Measurements from ENCODE around the gene TOX4. TPM values are rescaled to one million over a fixed set of nuclear protein-coding genes. Genes with fewer than 3 reads are reported as not detected.

Gene TOX4
- total RNA-seq (2022; extraction: Qiagen RNA extraction; ENCODE audit: low read depth) = 59.5 to 73.5 TPM (median 68.8 TPM) in 5 replicates

GRCh38 chr14:21476925-21477681, at the start of gene TOX4, which contains the start of gene RAB2B:
Gene TOX4 (plus strand): TSS chr14:21477195. CDS start chr14:21477279, 84 bp downstream.
Gene RAB2B (minus strand): TSS chr14:21476959. CDS start chr14:21476872, 87 bp downstream.

DNA sequence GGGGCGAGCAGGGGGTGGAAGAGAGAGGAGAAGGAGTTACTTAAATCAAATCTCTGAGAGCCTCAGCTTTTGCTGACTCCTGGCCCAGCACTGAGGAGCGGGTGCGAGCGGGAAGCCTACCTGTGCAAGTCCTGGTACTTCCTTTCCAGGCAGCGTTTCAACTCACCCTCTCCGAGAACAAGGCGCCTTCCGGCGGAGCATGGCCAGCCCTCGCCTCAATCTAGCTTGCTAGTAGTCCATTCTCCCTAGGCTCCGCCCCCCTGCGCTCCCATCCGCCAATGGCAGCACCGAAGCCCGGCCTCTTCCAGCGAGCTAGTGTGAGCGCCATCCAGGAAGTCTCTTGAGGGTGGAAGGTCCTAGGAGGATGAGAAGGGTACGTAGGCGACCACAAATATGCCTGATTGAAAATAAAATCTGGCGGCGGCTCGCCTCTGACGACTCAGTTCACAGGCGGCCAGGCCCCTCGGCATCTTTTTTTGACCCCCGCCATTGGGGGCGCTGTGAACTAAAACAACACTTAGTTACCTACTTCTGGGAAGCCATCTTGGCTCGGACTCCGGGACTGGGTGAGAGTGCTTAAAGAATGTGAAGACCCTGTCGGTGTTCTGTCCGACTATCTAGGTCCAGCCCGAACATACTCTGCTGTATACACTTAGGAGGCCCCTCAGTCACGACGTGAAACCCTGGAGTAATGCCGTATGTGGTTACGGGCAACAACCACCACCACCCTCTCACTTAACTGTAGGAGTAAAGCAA, 20.9 kb upstream of the TOX4 start, which contains the start of gene CHD8:
CHD8 (minus strand) TSS at position 212 of the 756 bp plus-strand sequence. CDS start 24,480 bp downstream, outside the sequence.

GRCh38 chr14:21510735-21511657, 34.0 kb downstream of the TOX4 start, which contains the start of gene METTL3:
Gene METTL3 (minus strand): TSS chr14:21511340. CDS start chr14:21511223, 117 bp downstream.

DNA sequence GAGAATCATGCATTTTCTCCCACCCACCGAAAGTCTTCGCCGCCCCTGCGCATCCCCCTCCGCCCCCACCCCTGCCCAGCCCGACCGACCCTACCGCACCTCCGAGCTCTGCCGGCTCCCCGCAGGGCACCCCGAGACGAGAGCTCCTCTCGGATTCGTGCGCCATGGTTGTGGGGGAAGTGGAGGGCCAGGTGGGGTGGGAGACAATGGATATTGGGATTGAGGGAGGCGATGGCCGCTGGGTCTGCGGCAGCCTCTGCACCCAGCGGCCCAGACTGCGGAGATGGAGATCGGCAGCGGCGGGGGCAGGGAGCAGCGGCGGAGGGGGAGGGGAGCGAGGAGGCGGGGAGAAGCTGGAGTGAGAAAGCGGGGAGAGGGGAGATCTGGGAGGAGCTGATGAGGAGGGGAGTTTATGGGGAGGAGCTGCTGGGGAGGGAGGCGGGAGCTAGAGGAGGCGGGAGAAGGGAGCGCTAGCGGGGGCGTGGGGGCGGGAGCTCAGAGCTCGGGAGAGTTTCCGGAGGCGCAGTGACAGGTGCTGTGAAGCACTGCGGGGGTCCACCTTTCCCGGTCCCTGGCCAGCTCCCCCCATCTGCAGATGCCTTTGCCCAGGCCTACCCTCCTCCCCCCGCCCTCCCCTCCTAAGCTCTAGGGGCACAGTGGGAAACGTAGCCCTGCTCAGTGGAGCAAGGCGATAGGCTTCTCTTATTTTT, 49.1 kb downstream of the TOX4 start, which contains the start of gene SALL2:
SALL2 (minus strand) TSS at position 385 of the 710 bp plus-strand sequence; CDS start at position 166, 219 bp downstream.

Other genes starting within 250 kb of the TOX4 start
- 789 to 1,071 TPM (median 851 TPM) in 5 replicates for gene HNRNPC, start 207.8 kb upstream of the TOX4 start, total RNA-seq (2022; extraction: Qiagen RNA extraction; ENCODE audit: low read depth)
- gene RPGRIP1, start 197.1 kb upstream of the TOX4 start, total RNA-seq (2022; extraction: Qiagen RNA extraction; ENCODE audit: low read depth) = 0.21 to 0.51 TPM (median 0.34 TPM) in 5 replicates
- gene SUPT16H, start 93.2 kb upstream of the TOX4 start, total RNA-seq (2022; extraction: Qiagen RNA extraction; ENCODE audit: low read depth) = 103 to 133 TPM (median 108 TPM) in 5 replicates
- 38.5 to 43.6 TPM (median 42.0 TPM) in 5 replicates for gene CHD8, start 21.1 kb upstream of the TOX4 start, total RNA-seq (2022; extraction: Qiagen RNA extraction; ENCODE audit: low read depth)
- gene RAB2B, start 236 bp upstream of the TOX4 start, total RNA-seq (2022; extraction: Qiagen RNA extraction; ENCODE audit: low read depth) = 12.7 to 15.7 TPM (median 14.4 TPM) in 5 replicates
- 46.3 to 56.0 TPM (median 54.7 TPM) in 5 replicates for gene METTL3, start 34.1 kb downstream of the TOX4 start, total RNA-seq (2022; extraction: Qiagen RNA extraction; ENCODE audit: low read depth)
- gene SALL2, start 49.2 kb downstream of the TOX4 start, total RNA-seq (2022; extraction: Qiagen RNA extraction; ENCODE audit: low read depth) = 0.63 to 1.6 TPM (median 1.1 TPM) in 5 replicates
- gene OR10G3, start 102.9 kb downstream of the TOX4 start, total RNA-seq (2022; extraction: Qiagen RNA extraction; ENCODE audit: low read depth) = not detected in 5 replicates
- not detected in 5 replicates for gene OR10G2, start 157.7 kb downstream of the TOX4 start, total RNA-seq (2022; extraction: Qiagen RNA extraction; ENCODE audit: low read depth)
- not detected in 5 replicates for gene OR4E2, start 176.6 kb downstream of the TOX4 start, total RNA-seq (2022; extraction: Qiagen RNA extraction; ENCODE audit: low read depth)
- gene OR4E1, start 196.6 kb downstream of the TOX4 start, total RNA-seq (2022; extraction: Qiagen RNA extraction; ENCODE audit: low read depth) = not detected in 5 replicates

Measured in A549 treated with CpdA at 1 μM for 4 hours (cell line).